B cell (primary cell): ENCODE data around the gene NBAS. TPM values are rescaled to one million over a fixed set of nuclear protein-coding genes. Genes with fewer than 3 reads are reported as not detected.
"Not testable (repeated sequence)": the region's sequence is repeated elsewhere in the genome, so short reads cannot be mapped to it uniquely, and the experiment has no call there.

Source experiments
- ATAC-seq: fragments of 200-7000 bp; cut with Tn5 transposase; one replicate; pipeline ENCODE4 v1.10.0; 2021; ENCODE audit warnings: low read depth, mild to moderate bottlenecking, moderate number of reproducible peaks, moderate library complexity
- CTCF ChIA-PET: fragments of 350-600 bp; sonication (Branson Sonifier 250); formaldehyde crosslinking; loops from one replicate; lab custom pipeline; 2021; ENCODE audit warnings: antibody characterized with exemption, inconsistent platforms; lab: Charles Lee
- POLR2A ChIA-PET: fragments of 350-600 bp; sonication (Branson Sonifier 250); formaldehyde crosslinking; loops from one replicate; lab custom pipeline; 2021; ENCODE audit warnings: antibody characterized with exemption; lab: Charles Lee
- DNase-seq: peaks from one replicate; pipeline ENCODE4 v3.0.0; 2013
- H2AFZ ChIP-seq: 2 replicates; pipeline ENCODE4 v1.6.1; 2012; ENCODE audit warnings: mild to moderate bottlenecking, low read depth, low read length; ENCODE audit not compliant: insufficient read depth, poor library complexity, severe bottlenecking
- H3K27ac ChIP-seq, 2 donors: 1 replicate in 1 of 2; 2 replicates in 1 of 2; pipeline ENCODE4 v1.5.1; 2012 to 2013; ENCODE audit warnings: low read length in 2 of 2, mild to moderate bottlenecking in 2 of 2, moderate library complexity in 1 of 2
- H3K27me3 ChIP-seq, 4 experiments: fragments of 200-600 bp in 1 of 4; sonication (generic) in 1 of 4; replicated peaks in 1 of 4; 1 replicate in 2 of 4; 2 replicates in 2 of 4; pipeline versions ENCODE4 v1.6.1 to v1.7.0; 2013 to 2016; ENCODE audit warnings: low read length in 3 of 4, mild to moderate bottlenecking in 2 of 4, mixed read lengths in 1 of 4, moderate library complexity in 1 of 4; ENCODE audit not compliant: insufficient read depth in 4 of 4, control insufficient read depth in 3 of 4; ENCODE audit errors: control extremely low read depth in 1 of 4
- H3K36me3 ChIP-seq, 2 experiments: replicated peaks in 1 of 2; 1 replicate in 1 of 2; 2 replicates in 1 of 2; pipeline versions ENCODE4 v1.6.1 to v1.7.1; 2013; ENCODE audit warnings: low read length in 1 of 2; ENCODE audit not compliant: insufficient read depth in 2 of 2, control insufficient read depth in 1 of 2; ENCODE audit errors: control extremely low read depth in 1 of 2, extremely low read depth in 1 of 2
- H3K4me1 ChIP-seq, 2 donors: fragments of 200-600 bp in 1 of 2; sonication (generic) in 1 of 2; 1 replicate in 1 of 2; 2 replicates in 1 of 2; pipeline versions ENCODE4 v1.5.1 to v1.6.1; 2013 to 2017; ENCODE audit warnings: low read length in 2 of 2; ENCODE audit not compliant: control insufficient read depth in 2 of 2, insufficient read depth in 2 of 2
- H3K4me2 ChIP-seq: replicated peaks from 2 replicates; pipeline ENCODE3; 2012; ENCODE audit warnings: mild to moderate bottlenecking, low read depth, low read length; ENCODE audit not compliant: poor library complexity, severe bottlenecking
- H3K4me3 ChIP-seq, 5 experiments: fragments of 200-600 bp in 1 of 5; sonication (generic) in 1 of 5; 1 replicate in 3 of 5; 2 replicates in 2 of 5; pipeline versions ENCODE4 v1.5.1 to v1.7.0; 2011 to 2016; ENCODE audit warnings: low read length in 4 of 5, mild to moderate bottlenecking in 4 of 5, low read depth in 2 of 5, control low read depth in 1 of 5, moderate library complexity in 1 of 5; ENCODE audit not compliant: insufficient read depth in 1 of 5; ENCODE audit errors: control extremely low read depth in 1 of 5, extremely low read depth in 1 of 5
- H3K79me2 ChIP-seq: fragments of 200-600 bp; sonication (generic); one replicate; pipeline ENCODE4 v1.6.0; 2016; ENCODE audit warnings: low read length; ENCODE audit not compliant: control insufficient read depth, insufficient read depth
- H3K9ac ChIP-seq: fragments of 200-600 bp; sonication (generic); 2 replicates; pipeline ENCODE4 v1.6.1; 2017; ENCODE audit warnings: mild to moderate bottlenecking, low read length, moderate library complexity
- H3K9me3 ChIP-seq, 3 donors: one replicate each; pipeline versions ENCODE4 v1.6.1 to v1.7.1; 2013; ENCODE audit warnings: low read length in 2 of 3; ENCODE audit not compliant: control insufficient read depth in 2 of 3, insufficient read depth in 1 of 3; ENCODE audit errors: control extremely low read depth in 1 of 3
- H4K20me1 ChIP-seq: 2 replicates; pipeline ENCODE4 v1.6.0; 2012; ENCODE audit warnings: mild to moderate bottlenecking, low read length; ENCODE audit not compliant: insufficient read depth, control insufficient read depth, poor library complexity, severe bottlenecking
- H3K27ac Mint-ChIP-seq: one replicate; pipeline ENCODE4 v1.8.0; 2021; ENCODE audit warnings: mixed read lengths
- H3K27me3 Mint-ChIP-seq: one replicate; pipeline ENCODE4 v1.8.0; 2021; ENCODE audit warnings: mixed read lengths
- H3K4me1 Mint-ChIP-seq: one replicate; pipeline ENCODE4 v1.8.0; 2021; ENCODE audit warnings: mixed read lengths
- H3K4me3 Mint-ChIP-seq: one replicate; pipeline ENCODE4 v1.8.0; 2021; ENCODE audit warnings: mixed read lengths
- H3K9me3 Mint-ChIP-seq: one replicate; pipeline ENCODE4 v1.8.0; 2022; ENCODE audit warnings: mixed read lengths; ENCODE audit not compliant: insufficient read depth
- CTCF ChIP-seq: fragments of 200-600 bp; IDR thresholded peaks from one replicate; pipeline ENCODE4 v1.8.0; 2022; ENCODE audit warnings: antibody characterized with exemption, mild to moderate bottlenecking
- EZH2 ChIP-seq: IDR thresholded peaks from 2 replicates; pipeline ENCODE4 v1.6.1; 2012; ENCODE audit warnings: borderline replicate concordance, low read depth, mild to moderate bottlenecking, moderate library complexity, low read length; ENCODE audit not compliant: insufficient read depth, poor library complexity, severe bottlenecking
- WGBS: methylation state at CpG from one replicate; pipeline ENCODE4 v1.1.5; 2013; ENCODE audit warnings: missing lambda C conversion rate; ENCODE audit not compliant: insufficient coverage; 5-methylcytosine and 5-hydroxymethylcytosine counted together
- intact Hi-C: fragments of 100-400 bp; cut with micrococcal nuclease; formaldehyde crosslinking; loops from one replicate; pipeline ENCODE4 v1.10.0; 2022
- polyA plus RNA-seq: library from polyadenylated mRNA; depleted of rRNA; stranded (reverse); fragments of >200 nt; gene quantifications from 2 replicates; pipeline ENCODE4 v1.2.3, GENCODE V29; 2012
- total RNA-seq, 2 donors: library from RNA; stranded (reverse); fragments of 120-200 nt in 1 of 2; gene quantifications; 1 replicate in 1 of 2; 2 replicates in 1 of 2; pipeline versions ENCODE4 v1.2.3 to v1.2.4, GENCODE V29; 2013 to 2022

The NBAS gene
- total and polyA plus RNA-seq, 2 donors (not counting 1 experiment from before 2014, with no cell fraction given), result 10.6 to 37.3 TPM

GRCh38 chr2:15407666-15408065, 153.5 kb downstream of the NBAS start:
- Histone ChIP-seq H3K9ac (no peak overlapping the region), H3K4me1 (no peaks in the 10 kb centered on the region), H4K20me1 (no peaks in the 10 kb centered on the region), H3K4me3 (no peak overlapping the region), H3K27me3 (no peaks in the 10 kb centered on the region), H3K79me2 (no peaks in the 10 kb centered on the region), H3K27ac (no peak overlapping the region), H3K9me3 (no peaks in the 10 kb centered on the region), H3K36me3 (peaks cover 1 to 6% of the 10 kb centered on the region in 2 experiments), H3K4me2 (no peak overlapping the region), H2AFZ (no peak overlapping the region)
- Mint-ChIP-seq H3K27ac (no peak overlapping the region), H3K27me3 (no peaks in the 10 kb centered on the region), H3K9me3 (no peaks in the 10 kb centered on the region), H3K4me3 (no peak overlapping the region), H3K4me1 (no peaks in the 10 kb centered on the region)
- POLR2A ChIA-PET, result no interaction called here
- ATAC-seq (no peak), DNase-seq (no peak)
- CTCF ChIA-PET, result no interaction called here
- WGBS, result no CpG with 5 or more reads among the region's 1 CpG
- TF ChIP-seq CTCF (no peak), EZH2 (no peak)
- intact Hi-C loops, result no loop called here

- H3K9me3 ChIP-seq, H3K4me1 ChIP-seq, H2AFZ ChIP-seq, H3K4me3 Mint-ChIP-seq, H3K9me3 Mint-ChIP-seq, H3K4me2 ChIP-seq, H3K36me3 ChIP-seq, CTCF ChIA-PET, H3K27ac Mint-ChIP-seq, H3K4me3 ChIP-seq, H4K20me1 ChIP-seq, intact Hi-C loops, H3K27me3 ChIP-seq, ATAC-seq, H3K27ac ChIP-seq, H3K9ac ChIP-seq, H3K27me3 Mint-ChIP-seq, DNase-seq, POLR2A ChIA-PET, H3K79me2 ChIP-seq, H3K4me1 Mint-ChIP-seq: not testable (repeated sequence)
- WGBS, result 98% methylated on average over 6 of the region's 9 CpGs
These were observed 156.6 kb downstream of the NBAS start for GRCh38 chr2:15404511-15404910.
